ENCODE data around the gene LRRC73. TPM values are rescaled to one million over a fixed set of nuclear protein-coding genes. Genes with fewer than 3 reads are reported as not detected.

LRRC73 gene
- total RNA-seq, 1 experiment from 2014 or later = 0.58 TPM

- TF ChIP-seq EZH2 (IDR thresholded peaks at IDR 0.05; ENCODE audit: borderline replicate concordance, low read depth, low read length, poor library complexity, severe bottlenecking) = no peak
- Histone ChIP-seq H3K4me1 (ENCODE audit: insufficient read depth, low read length, poor library complexity, severe bottlenecking) (peaks cover 44% of the 10 kb centered on the region), H3K27me3 (replicated peaks; ENCODE audit: insufficient read depth, low read depth, low read length, poor library complexity) (no peaks in the 10 kb centered on the region), H3K9me3 (ENCODE audit: low read depth, low read length, poor library complexity, severe bottlenecking) (no peaks in the 10 kb centered on the region), H3K4me3 (ENCODE audit: low read depth, low read length, poor library complexity, severe bottlenecking) (no peak overlapping the region), H3K36me3 (ENCODE audit: insufficient read depth, low read length, poor library complexity, severe bottlenecking) (peaks cover 6% of the 10 kb centered on the region), H3K27ac (ENCODE audit: low read depth, low read length, poor library complexity, severe bottlenecking) (no peak overlapping the region)
- no TSS peak for BruUV-seq (replicated peaks)
- intact Hi-C loops (cut with micrococcal nuclease; ENCODE audit: unreplicated experiment) = no loop called here
- POLR2A ChIA-PET (ENCODE audit: low non-redundant PET) = no interaction called here
- DNase-seq (ENCODE audit: low spot score) = no peak
- CTCF ChIA-PET = no interaction called here
Observed at GRCh38 chr6:43493833-43494232, 16.3 kb downstream of the LRRC73 start.

GRCh38 chr6:43493230-43493629 is 16.9 kb downstream of the LRRC73 start:
- CTCF ChIA-PET = interaction anchor here (0.6 to 1.6 kb wide), 2 partner anchors 15 to 17 kb away, joined by 3 to 5 read pairs; partner anchors contain the start of gene LRRC73
- no peaks in the 10 kb centered on the region for H3K9me3 ChIP-seq (ENCODE audit: low read depth, low read length, poor library complexity, severe bottlenecking)
- peaks cover 48% of the 10 kb centered on the region for H3K4me1 ChIP-seq (ENCODE audit: insufficient read depth, low read length, poor library complexity, severe bottlenecking)
- intact Hi-C loops (cut with micrococcal nuclease; ENCODE audit: unreplicated experiment) = no loop called here
- peak overlapping the region; percentile 56 for H3K27ac ChIP-seq (ENCODE audit: low read depth, low read length, poor library complexity, severe bottlenecking)
- H3K4me3 ChIP-seq (ENCODE audit: low read depth, low read length, poor library complexity, severe bottlenecking) = no peak overlapping the region
- H3K36me3 ChIP-seq (ENCODE audit: insufficient read depth, low read length, poor library complexity, severe bottlenecking) = peaks cover 2% of the 10 kb centered on the region
- no peaks in the 10 kb centered on the region for H3K27me3 ChIP-seq (replicated peaks; ENCODE audit: insufficient read depth, low read depth, low read length, poor library complexity)
- POLR2A ChIA-PET (ENCODE audit: low non-redundant PET) = no interaction called here
- no peak for DNase-seq (ENCODE audit: low spot score)
- no TSS peak for BruUV-seq (replicated peaks)
- TF ChIP-seq CTCF (conservative IDR thresholded peaks at IDR 0.05; ENCODE audit: low read depth, low read length) (no peak), EZH2 (IDR thresholded peaks at IDR 0.05; ENCODE audit: borderline replicate concordance, low read depth, low read length, poor library complexity, severe bottlenecking) (no peak)

GRCh38 chr6:43492673-43493072 is 17.5 kb downstream of the LRRC73 start:
- intact Hi-C loops (cut with micrococcal nuclease; ENCODE audit: unreplicated experiment) = no loop called here
- POLR2A ChIA-PET (ENCODE audit: low non-redundant PET) = no interaction called here
- no peaks in the 10 kb centered on the region for H3K36me3 ChIP-seq (ENCODE audit: insufficient read depth, low read length, poor library complexity, severe bottlenecking)
- CTCF ChIA-PET = interaction anchor here (0.6 to 1.6 kb wide), 3 partner anchors 14 to 17 kb away, joined by 3 to 5 read pairs (median 3); partner anchors contain the start of gene LRRC73
- DNase-seq (ENCODE audit: low spot score) = no peak
- H3K27ac ChIP-seq (ENCODE audit: low read depth, low read length, poor library complexity, severe bottlenecking) = peak overlapping the region; percentile 56
- H3K9me3 ChIP-seq (ENCODE audit: low read depth, low read length, poor library complexity, severe bottlenecking) = no peaks in the 10 kb centered on the region
- H3K4me3 ChIP-seq (ENCODE audit: low read depth, low read length, poor library complexity, severe bottlenecking) = peak overlapping the region; percentile 18
- TF ChIP-seq CTCF (conservative IDR thresholded peaks at IDR 0.05; ENCODE audit: low read depth, low read length) = no peak
- BruUV-seq (replicated peaks) = no TSS peak
- peaks cover 48% of the 10 kb centered on the region for H3K4me1 ChIP-seq (ENCODE audit: insufficient read depth, low read length, poor library complexity, severe bottlenecking)
- H3K27me3 ChIP-seq (replicated peaks; ENCODE audit: insufficient read depth, low read depth, low read length, poor library complexity) = no peaks in the 10 kb centered on the region

All from A673 (cell line).